NCI-H187 treated with DMSO at 0.1 percent for 48 hours (cell line): ENCODE results near the gene KLHL42.

Source experiments
- DNase-seq: peaks from one replicate; lab custom pipeline; 2025; lab: John Stamatoyannopoulos, UW

The KLHL42 gene

DNA sequence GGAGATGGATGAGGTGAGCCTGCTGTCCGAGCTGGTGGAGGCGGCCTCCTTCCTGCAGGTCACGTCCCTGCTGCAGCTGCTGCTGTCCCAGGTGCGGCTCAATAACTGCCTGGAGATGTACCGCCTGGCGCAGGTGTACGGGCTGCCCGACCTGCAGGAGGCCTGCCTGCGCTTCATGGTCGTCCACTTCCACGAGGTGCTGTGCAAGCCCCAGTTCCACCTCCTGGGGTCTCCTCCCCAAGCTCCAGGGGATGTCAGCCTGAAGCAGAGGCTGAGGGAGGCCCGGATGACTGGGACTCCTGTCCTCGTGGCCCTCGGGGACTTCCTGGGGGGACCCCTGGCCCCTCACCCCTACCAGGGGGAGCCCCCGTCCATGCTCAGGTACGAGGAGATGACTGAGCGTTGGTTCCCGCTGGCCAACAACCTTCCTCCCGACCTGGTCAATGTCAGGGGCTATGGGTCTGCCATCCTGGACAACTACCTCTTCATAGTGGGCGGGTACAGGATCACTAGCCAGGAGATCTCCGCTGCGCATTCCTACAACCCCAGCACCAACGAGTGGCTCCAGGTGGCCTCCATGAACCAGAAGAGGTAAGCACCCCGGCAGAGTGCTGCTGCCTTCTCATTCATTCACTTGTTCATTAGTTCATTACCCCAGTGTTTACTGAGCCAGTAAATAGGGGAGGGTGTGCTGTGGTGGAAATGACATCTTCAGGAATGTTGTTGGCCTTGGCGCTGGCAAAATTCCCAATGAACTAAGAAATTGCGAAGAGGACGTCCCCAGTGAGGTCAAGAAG is 777 bp downstream of the KLHL42 start:
- DNase-seq = no peak

DNA sequence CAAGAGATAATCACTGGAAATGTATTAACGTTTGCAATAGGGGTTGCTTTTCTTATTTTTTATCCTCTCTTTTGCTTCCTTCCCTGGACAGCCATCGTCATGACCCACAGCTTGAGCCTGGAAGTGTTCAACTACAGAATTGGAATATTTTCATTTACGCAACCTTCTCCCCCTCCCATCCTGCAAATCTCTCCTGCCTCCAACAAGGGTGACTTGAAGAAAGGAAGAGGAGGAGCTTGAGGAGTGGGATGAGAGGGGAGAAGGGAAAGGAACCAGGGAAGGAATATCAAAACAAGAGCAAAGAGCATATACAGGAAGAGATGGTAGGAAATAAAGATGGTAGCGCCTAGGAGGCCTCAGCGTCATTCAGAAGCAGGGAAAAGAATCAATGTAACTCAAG is 1.6 kb downstream of the KLHL42 start:
- no peak for DNase-seq

DNA sequence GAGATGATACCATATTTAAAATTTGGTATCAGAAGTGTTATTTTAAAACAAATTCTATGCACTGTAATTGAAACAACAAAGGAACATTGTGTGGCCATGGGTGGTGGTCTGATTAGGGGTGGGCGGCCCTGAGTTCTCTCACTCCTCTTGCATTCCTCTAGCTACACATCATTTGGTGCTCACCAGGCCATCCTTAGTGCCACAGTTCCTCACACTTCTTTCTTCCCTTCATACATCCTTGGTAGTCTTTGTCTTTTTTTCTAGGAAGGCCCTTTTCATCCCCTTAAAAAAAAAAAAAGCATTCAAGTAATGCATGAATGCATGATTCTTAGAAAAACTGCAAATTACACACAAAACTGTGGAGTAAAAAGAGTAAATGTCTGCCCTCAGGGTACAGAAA is 2.4 kb downstream of the KLHL42 start:
- no peak for DNase-seq

DNA sequence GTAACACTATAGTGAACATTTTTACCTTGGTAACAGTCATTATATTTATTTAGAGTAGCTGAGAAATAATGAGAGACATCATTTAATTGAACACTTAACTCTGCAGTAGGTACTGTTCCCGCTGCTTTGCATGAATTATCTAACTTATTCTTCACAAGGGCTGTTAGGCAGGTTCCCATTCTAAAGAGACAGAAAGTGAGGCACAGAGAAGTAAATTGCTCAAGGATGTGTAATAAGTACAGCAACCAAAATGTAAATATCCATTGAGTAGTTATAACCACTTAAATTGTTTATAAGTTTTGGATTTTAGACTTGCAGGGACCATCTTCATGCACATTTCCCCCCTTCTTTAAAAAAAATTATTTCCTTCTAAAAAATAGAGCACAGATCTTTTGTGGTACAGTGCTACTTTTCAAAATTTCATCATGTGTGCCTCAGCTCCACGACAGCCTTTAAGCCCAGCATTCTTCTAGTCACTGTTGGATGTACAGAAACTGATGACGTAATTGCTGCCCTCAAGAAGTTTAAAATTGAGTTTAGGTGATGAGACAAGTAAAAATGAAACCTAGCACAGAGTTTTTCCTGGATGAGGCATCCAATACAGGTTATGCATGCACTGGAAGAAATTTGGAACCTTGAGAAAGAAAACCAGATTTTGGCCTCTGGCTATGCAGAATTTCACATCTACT is 6.0 kb downstream of the KLHL42 start:
- DNase-seq = no peak

DNA sequence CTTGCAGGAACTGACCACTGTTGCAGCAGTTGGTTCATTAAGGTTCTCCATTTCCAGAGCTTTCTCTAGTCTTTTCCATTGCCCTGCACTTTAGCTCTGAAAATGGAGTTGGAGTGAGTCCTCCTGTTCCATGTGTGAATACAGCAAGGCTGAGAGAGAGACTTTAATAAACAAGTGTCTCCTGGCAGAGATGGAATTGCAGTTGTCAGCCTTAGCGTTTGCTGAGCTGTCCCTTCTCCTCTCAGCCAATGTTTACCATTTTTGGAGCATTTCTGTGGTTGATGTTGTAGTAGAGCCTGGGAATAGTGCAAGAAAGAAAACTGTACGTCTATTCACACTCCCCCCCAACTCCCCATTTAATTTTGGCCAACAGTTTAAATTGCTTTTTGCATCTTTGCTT is 7.5 kb downstream of the KLHL42 start:
- DNase-seq = no peak

DNA sequence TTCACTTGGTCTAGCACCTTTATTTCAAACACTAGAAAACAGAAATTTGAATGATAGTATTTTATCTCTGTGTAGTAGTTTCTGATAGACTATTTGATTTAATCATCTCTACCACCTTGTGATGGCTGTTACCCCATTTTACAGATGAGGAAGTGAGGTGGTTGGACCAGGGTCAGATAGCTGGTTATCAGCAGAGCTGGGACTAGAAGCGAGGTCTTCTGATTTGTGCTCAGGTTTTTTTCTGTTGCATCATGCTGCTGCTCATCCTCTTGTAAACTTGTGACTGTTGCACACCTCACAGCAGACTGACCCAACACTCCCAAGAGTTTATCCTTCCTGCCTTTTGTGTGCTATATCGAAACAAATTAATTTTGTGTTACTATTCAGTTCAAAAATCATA is 10.1 kb downstream of the KLHL42 start:
- DNase-seq = no peak

DNA sequence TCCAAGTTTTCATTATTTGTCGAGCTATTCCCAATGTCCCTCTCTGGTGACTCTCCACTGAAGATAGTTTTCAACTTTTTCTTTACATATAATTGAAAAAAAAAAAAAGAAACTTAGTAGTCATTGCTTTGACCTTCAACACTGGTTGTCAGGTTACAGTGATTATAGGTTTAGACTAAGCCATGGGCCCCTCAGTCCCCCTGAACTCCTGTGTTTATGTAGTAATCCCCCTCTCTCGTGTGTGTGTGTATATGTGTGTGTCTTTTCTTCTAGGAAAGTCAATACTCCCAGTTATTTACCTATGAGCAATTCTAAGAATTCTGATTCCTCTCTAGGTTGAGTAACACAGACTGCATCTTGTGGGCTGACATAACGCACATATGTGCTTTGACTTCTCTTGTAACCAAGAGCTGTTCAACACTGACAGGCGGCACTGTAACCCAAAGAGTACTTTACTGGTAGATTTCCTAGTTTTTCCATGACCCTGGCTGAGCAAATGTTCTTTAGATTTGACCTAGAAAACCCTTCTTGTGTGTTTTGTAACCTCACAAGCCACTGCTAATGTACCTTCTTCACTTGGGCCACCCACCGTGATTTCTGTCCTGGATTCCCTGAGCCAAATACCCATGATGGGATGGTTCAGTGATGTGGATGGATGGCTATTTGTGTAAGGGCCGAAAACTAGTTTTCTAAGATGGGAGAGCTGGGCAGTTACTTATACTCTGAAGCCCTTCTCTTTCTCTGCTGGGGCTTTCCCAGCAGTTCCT is 15.0 kb downstream of the KLHL42 start:
- DNase-seq = no peak

DNA sequence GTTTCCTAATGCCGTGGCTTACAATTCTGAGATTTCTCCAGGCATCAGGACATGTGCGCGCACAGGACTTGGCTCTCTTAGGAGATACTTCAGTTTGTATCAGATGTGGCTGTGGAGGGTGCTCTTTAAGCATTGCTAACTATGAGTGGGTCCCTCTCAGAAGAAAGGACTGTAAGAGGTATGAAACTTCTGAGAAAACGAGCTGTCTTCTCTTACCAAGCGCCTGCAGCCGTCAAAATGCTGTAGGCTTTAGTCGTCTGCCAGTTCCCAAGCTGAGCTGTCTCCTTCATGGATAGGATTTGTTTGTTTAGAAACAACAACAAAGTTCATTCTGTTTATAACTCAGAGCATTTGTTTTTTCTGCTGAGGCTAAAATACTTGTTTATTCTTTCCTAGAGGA is 16.1 kb downstream of the KLHL42 start:
- no peak for DNase-seq

DNA sequence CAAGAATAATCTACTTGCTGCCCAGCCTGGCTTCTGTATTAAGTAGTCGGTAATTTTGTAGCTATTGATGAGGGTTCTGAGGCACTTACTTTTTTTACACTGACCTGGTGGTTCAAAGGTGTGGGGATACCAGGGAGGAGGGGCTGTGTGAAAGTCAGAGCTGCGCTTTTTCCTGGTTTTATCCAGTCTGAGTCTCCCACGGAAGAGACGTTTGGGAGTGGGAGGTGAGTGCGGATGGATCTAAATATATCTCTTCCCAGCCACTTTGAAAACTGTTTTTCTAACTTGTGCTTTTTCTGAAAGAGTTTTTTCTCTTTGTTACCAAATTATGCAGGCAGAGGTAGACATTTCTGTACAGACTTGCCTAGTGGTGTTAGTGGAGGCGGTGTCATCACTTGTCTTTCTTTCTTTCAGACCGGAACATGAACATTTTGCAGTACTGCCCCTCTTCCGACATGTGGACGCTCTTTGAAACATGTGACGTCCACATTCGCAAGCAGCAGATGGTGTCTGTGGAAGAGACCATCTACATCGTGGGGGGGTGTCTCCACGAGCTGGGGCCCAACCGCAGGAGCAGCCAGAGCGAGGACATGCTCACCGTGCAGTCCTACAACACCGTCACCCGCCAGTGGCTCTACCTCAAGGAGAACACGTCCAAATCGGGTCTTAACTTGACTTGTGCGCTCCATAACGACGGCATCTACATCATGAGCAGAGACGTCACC is 17.4 kb downstream of the KLHL42 start:
- DNase-seq = no peak

DNA sequence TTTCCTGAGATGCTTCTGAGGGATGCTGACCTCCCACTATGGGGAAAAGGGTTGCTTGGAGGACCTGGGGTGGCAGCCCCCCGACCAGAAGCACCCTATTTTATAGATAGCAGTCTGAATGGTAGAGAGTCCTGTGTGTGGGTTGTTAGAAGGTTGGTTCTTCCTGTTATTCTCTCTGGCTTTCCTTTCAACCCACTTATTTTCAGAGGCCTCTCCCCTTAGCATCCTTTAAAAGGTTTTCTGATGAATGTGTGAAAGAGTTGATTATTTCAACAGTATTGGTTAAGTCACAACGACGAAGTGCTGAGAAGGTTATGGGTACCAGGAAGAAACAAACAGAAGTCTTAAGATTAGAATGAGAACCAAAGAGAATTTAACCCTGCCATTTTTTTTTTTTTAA is 20.8 kb downstream of the KLHL42 start:
- no peak for DNase-seq

DNA sequence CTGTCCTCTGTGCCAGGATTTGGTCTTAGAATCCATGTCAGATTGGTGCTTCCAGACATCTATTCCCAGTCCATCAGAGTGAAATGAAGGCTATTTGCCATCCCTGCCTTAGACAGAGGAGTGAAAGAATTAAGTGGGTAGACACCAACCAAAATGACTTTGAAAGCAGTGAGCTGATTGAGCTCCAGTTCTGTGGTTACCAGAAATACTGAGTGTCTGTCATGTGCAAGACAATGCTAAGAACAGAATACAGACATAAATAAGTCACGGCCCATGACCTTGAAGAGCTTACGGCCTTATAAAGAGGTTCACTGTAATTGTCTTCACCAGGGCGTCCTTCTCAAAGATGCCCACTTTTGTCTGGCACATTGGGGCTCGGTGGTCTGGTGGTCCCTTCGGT is 21.6 kb downstream of the KLHL42 start:
- DNase-seq = no peak

DNA sequence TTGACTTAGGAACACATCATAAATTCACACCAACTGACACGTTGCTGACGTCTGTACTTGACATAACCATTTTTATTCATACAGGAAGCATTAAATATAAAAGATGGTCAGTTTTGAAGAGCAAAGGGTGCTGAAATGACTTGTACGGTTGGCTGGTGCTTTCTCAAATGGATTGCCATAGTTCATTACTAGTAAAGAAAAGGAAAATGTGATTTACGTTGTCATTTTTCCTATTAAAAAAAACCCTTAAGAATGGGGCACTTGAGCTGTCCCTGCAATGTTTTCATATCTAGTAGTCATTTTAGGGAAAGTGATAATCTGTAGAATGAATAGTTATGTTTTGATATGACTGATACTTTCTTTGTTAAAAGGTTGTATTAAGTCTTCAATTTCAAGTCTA is 22.5 kb downstream of the KLHL42 start:
- DNase-seq = no peak

DNA sequence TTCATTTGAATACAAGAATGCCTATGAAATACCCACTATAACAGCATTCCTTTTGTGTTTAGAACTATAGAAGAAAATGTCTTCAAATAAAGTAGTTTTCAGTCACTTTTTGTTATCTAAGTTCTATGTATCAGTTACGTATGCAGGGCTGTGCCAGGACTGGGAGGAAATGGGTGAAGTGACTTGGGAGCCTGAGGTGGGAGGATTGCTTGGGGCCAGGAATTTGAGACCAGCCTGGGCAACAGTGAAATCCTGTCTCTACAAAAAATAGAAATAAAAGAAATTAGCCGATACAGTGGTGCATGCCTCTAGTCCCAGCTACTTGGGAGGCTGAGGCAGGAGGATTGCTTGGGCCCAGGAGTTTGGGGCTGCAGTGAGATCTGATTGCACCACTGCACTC is 22.9 kb downstream of the KLHL42 start:
- DNase-seq = no peak

DNA sequence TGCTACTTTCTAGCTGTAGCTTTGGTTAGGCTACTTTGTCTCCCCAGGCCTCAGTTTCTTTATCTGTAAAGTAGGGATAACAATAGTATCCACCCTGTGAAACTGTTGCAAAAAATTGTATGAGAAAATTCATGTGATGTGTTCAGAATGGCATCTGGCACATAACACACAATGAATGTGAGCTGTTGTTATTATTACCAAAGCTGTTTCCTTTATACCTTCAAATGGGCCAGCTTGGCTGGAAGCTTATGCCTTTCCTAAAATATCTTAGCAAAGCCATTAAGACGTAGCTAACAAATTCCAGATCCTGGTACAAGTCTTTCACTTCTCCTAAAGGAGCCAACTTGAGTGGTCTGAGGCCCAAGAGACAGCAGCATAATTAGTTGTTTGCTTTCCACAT is 25.2 kb downstream of the KLHL42 start:
- DNase-seq = no peak

DNA sequence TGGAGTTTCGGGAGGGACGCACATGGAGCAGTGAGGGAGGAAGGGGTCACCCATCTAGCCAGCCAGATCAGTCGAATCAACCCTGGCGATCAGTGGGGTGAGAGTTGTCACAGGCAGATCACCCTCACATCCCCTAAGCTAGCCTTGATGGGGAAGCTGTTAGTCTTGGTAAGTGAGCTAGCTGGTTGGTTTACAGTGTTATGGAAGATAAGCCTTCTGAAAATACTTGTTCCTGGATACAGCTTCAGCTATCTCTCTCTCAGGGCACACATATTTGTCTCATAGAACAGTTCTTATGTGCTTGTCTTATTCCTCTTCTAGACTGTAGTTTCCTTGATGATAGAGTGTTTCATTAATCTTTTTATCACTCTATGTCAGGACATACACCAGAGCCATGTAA is 26.2 kb downstream of the KLHL42 start:
- DNase-seq = no peak

DNA sequence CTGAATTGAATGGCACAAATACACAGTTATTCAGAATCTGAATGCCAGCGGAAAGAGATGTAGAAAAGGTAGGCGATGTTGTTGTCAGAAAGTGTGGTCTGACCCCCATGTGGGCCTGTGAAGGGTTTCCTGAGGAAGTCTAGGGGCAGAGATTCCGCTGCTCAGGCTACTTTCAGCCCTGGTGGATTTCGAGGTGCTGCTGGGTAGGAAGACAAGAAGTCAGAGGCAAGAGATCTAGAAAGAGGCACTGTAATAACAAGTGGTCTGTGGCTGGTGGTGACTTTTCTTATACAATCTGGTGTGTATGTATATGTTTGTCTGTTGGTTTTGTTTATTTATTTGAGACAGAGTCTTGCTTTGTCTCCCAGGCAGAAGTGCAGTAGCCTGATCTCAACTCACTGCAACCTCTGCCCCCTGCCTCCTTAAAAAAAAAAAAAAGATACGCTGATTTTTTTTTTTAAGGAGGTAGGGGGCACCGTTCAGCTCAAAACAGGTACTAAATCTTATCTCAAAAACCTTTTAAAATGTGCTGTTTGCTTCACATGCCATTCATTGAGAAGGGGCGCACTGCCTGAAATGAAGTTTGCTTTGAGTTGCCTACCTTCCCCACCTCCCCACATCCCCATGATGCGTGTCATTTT is 27.1 kb downstream of the KLHL42 start:
- DNase-seq = no peak

DNA sequence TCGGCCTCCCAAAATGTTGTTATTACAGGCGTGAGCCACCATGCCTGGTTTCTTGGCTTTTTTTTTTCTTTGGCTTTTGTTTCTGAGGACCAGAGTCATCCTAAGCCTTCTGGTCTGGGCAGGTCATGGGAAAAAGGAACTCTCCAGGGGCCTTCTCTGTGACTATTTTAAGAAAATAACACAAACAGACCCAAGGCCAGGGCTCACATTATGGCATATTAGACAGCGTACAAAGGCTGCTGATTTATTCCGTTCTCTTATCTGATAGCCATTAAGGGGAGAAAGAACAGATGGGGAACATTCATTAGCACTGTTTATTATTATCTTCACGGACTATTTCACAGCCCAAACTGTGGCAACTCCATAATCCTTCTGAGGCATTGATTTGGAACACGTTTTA is 28.8 kb downstream of the KLHL42 start:
- no peak for DNase-seq

DNA sequence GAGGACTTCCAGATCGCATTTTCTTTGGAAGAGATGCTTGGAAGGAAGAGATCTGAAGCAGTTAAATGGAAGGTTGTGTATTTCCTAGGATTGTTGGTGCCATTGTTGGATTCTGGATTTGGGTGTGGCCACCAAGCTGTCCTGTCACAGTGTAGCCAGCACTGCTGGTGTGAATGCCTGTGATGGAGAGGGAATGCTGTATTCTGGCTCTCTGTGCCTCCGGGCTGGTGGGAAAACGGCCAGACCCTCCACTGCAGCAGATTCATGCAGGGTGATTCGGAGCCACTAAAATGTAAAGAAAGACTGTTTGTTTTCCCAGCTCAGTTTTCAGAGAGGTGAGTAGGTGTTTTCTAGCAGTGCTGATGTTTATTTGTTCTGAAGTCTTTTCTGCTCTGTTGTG is 30.7 kb downstream of the KLHL42 start:
- no peak for DNase-seq

DNA sequence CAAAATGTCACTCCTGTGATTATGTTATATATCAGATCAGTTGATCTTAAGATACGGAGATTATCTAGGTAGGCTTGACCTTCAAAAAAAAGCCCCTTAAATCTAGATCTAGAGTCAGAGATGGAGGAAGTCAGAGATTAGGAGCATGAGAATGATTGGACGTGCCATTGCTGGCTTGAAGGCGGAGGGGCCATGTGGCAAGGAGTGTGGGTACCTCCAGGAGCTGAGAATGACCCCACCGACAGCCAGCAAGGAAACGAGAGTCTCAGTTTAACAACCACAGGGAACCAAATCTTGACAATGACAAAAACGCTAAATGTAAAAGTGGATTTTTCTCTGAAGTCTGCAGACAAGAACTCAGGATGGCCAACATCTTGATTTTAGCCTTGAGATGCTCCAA is 32.5 kb downstream of the KLHL42 start:
- no peak for DNase-seq

DNA sequence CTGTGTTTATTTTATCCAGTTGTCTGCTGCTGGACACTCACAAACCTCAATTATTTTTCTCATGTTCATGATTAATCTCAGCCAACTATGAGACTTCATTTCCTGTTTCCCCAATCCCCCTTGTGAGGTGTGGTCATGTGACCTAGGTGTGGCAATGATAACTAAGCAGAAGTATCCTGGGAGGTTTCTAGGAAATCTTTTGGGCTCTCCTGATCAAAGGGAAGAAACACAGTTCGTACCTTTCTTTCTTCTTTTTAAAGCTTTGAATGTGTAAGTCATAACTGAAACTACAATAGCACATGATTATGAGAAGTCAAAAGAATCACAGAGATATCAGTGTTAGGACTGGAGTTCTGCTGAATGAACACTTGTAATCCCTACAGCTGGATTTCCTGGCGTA is 34.4 kb downstream of the KLHL42 start:
- DNase-seq = no peak

DNA sequence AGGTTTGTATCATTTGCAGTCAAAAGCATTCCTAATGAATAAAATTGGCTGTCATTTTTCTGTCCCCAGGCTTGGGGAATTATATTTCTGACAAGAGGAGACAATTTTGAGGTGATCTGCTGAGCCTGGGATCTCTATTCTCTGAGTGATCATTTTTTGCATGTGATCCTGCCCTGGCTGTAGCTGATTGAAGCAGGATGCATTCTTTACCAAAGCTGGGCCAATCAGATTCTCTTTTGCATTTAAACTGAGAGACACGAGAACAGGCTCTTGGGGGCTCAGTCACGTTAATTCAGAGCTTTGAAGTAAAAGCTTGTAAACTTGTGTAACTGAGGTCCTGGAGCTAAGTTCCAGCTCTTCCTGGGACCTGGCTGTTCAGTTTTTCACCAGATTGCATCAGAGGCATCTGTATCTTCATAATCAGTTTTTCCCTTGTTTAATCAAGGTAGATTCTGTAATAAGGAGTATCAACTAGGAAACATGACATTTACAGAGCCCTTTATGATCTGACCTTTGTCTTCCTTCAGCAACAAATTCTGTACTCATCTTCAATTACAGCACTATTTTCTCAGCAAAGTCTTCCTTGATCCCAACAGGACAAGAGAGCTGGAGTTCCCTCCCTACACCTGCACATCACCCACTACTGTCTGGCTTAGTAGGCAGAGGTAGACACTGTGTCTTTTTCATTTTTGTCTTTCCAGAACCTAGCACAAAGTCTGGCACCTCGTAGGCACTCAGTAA is 35.0 kb downstream of the KLHL42 start:
- no peak for DNase-seq
